Stimulated activated naive B cell treated with anti-CD40 and anti-IgM and Interleukin-4, amounts not matched to agents 10 μg/mL and 1 μg/mL and 100 μg/mL, for 72 hours (primary cell): Measurements from ENCODE around the gene FAM153A.
A peak's percentile ranks its signal among the peaks of the same experiment; 100 is the strongest.
"Not testable (repeated sequence)": the region's sequence is repeated elsewhere in the genome, so short reads cannot be mapped to it uniquely, and the experiment has no call there.

Experiments
- ATAC-seq, 2 donors: fragments of 150-1000 bp; cut with Tn5 transposase; replicated peaks; 2 replicates each; pipeline ENCODE4 v1.10.0; 2021; ENCODE audit warnings: moderate library complexity in 1 of 2
- DNase-seq: peaks from one replicate; pipeline ENCODE4 v3.0.0; 2021
- H3K27ac Mint-ChIP-seq: one replicate; pipeline ENCODE4 v1.8.0; 2022; ENCODE audit warnings: mild to moderate bottlenecking, mixed read lengths
- H3K27me3 Mint-ChIP-seq, 2 donors: one replicate each; pipeline ENCODE4 v1.8.0; 2022; ENCODE audit warnings: mixed read lengths in 2 of 2
- H3K36me3 Mint-ChIP-seq, 2 donors: one replicate each; pipeline ENCODE4 v1.8.0; 2022; ENCODE audit warnings: mixed read lengths in 2 of 2, mild to moderate bottlenecking in 1 of 2
- H3K4me1 Mint-ChIP-seq, 2 donors: one replicate each; pipeline ENCODE4 v1.8.0; 2022; ENCODE audit warnings: mixed read lengths in 2 of 2, mild to moderate bottlenecking in 1 of 2
- H3K4me3 Mint-ChIP-seq, 2 donors: one replicate each; pipeline ENCODE4 v1.8.0; 2022; ENCODE audit warnings: mild to moderate bottlenecking in 2 of 2, mixed read lengths in 2 of 2, moderate library complexity in 1 of 2
- H3K9me3 Mint-ChIP-seq, 2 donors: one replicate each; pipeline ENCODE4 v1.8.0; 2022; ENCODE audit warnings: mixed read lengths in 2 of 2, mild to moderate bottlenecking in 1 of 2

Gene FAM153A

DNA sequence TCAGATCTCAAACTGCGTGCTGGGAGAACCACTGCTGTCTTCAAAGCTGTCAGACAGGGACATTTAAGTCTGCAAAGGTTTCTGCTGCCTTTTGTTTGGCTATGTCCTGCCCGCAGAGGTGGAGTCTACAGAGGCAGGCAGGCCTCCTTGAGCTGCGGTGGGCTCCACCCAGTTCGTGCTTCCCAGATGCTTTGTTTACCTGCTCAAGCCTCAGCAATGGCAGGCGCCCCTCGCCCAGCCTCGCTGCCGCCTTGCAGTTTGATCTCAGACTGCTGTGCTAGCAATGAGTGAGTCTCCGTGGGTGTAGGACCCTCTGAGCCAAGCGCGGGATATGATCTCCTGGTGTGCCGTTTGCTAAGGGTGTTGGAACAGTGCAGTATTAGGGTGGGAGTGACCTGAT lies 8.9 kb upstream of the FAM153A start:
- DNase-seq, H3K27ac Mint-ChIP-seq, H3K4me1 Mint-ChIP-seq, H3K27me3 Mint-ChIP-seq, ATAC-seq, H3K4me3 Mint-ChIP-seq, H3K9me3 Mint-ChIP-seq, H3K36me3 Mint-ChIP-seq: not testable (repeated sequence)

DNA sequence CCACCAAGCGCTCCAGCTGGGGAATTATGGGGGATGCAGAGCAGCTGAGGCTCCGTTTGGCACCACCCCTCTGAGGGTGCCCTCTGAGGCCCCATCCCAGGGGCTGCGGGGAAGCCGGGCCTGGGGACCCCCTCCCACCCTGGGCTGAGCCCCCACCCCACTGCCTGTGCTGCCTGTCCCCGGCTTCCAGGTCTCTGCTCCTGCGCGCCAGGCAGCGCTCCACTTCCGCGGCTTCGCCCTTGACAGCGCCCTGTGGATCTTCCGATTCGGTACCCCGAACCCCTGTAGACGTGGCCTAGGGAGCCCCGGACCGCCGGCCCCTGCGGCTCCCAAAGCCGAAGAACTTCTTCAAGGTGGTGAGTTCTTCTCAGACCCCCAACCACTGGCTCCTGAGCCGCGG lies 530 bp downstream of the FAM153A start:
- H3K36me3 Mint-ChIP-seq, ATAC-seq, H3K4me1 Mint-ChIP-seq, DNase-seq, H3K4me3 Mint-ChIP-seq, H3K27me3 Mint-ChIP-seq, H3K9me3 Mint-ChIP-seq, H3K27ac Mint-ChIP-seq: not testable (repeated sequence)

DNA sequence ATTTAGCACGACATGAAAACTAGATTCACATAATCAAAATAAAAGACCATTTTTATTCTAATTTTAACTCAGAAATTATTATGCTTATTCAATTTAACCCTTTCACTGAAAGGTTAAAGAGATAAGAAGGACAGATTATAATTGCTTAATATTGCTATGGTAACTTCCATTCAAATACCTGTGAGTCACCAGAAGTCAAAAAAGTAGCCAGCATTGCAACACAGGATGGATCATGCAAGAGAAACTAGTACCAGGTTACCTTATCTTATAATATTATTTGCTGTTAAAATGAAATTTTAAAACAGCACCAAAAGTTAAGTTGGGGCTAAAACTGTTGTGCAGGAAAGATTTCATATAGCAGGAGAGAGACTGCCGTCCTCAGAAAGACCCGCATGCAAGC lies 11.5 kb downstream of the FAM153A start:
- H3K27ac Mint-ChIP-seq, ATAC-seq, H3K9me3 Mint-ChIP-seq, DNase-seq, H3K36me3 Mint-ChIP-seq, H3K4me3 Mint-ChIP-seq, H3K27me3 Mint-ChIP-seq, H3K4me1 Mint-ChIP-seq: not testable (repeated sequence)

DNA sequence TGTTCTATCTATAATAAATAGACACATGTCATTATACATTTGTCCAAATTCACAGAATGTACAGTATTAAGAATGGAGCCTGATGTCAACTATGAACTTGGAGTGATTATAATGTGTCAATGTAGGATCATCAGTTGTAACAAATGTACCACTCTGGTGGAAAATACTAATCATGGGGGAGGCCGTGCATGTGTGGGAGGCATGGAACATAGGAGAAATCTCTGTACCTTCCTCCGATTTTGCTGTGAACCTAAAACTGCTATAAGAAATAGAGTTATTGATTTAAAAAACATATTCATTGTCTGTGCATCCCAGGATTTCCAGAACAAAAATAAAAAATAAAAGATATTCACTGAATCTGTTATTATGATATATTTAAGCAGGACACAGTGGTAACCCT lies 12.1 kb downstream of the FAM153A start:
- DNase-seq, H3K27ac Mint-ChIP-seq, H3K36me3 Mint-ChIP-seq, ATAC-seq, H3K4me1 Mint-ChIP-seq, H3K9me3 Mint-ChIP-seq, H3K4me3 Mint-ChIP-seq, H3K27me3 Mint-ChIP-seq: not testable (repeated sequence)

DNA sequence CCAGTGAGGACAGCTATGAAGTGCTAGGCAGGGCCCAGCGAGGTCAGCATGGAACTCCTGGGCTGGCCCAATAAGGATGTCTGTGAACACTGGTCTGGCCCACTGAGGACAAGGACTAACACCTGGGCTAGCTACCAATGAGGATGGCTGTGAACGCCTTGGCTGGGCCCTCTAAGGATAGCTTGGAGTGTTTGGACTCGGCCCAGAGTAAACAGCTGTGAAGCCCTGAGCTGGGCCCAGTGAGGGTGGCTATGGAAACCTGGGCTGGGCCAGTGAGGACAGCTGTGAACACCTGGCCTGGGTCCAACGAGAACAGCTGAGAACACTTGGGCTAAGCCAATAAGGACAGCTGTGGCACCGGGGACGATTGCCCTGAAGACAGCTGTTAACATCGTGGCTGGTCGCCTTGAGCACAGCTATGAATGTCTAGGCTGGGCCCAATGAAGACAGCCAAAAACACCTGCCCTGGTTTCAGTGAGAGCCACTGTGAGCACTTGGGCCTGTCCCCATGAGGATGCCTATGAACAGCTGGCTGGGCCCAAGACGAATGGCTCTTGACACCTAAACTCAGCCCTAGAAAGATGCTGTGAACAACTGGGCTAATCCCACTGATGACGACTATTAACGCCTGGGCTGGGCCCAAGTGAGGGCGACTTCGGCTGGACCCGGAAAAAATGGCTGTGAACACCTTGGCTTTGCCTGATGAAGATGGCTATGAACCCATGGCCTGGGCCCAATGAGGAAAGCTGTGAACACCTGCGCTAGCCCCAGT lies 18.8 kb downstream of the FAM153A start:
- not testable (repeated sequence) for H3K9me3 Mint-ChIP-seq, H3K4me1 Mint-ChIP-seq

DNA sequence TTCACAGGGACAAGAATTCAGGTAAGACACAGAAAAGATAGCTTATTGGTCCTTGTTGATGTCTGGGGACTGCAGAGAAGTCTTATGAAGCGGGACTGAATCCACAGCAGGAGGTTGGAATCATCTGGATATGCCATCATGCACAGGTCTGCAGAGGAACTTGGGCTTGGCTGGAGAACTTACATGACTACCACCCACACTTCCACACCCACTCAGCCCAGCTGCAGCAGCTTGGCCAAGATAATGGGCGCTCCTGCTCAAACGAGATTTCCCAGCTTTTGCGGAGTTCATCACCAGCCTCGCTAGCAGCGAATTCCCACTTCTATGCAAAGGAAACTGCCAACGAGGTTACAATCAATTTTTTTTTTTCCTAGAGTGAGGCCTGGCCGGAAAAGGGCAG lies 21.7 kb downstream of the FAM153A start:
- H3K4me1 Mint-ChIP-seq, H3K27me3 Mint-ChIP-seq, DNase-seq, H3K4me3 Mint-ChIP-seq, H3K36me3 Mint-ChIP-seq, H3K27ac Mint-ChIP-seq, H3K9me3 Mint-ChIP-seq, ATAC-seq: not testable (repeated sequence)

More for the DNA sequence above, 18.8 kb downstream of the FAM153A start:
- not testable (repeated sequence) for DNase-seq, H3K4me3 Mint-ChIP-seq, H3K27me3 Mint-ChIP-seq, ATAC-seq, H3K36me3 Mint-ChIP-seq, H3K27ac Mint-ChIP-seq

DNA sequence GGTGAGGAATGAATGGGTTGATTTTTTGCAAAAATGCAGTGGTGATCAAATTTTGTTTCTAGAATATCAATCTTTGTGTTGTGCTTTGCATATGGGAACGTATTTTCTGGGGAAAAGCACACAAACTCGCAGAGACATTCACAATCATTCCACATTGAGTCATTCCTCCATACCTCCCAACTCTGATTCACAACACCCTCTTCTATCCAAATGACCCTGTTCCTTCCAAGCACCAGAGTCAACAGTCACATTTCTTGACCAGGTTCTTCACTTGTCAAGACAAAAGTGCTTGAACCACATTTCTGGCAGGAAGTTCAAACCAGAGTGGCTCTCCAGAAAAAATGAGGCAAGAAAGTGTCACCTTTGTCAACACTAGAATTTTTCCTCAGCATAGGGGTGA lies 35.3 kb downstream of the FAM153A start:
- not testable (repeated sequence) for H3K9me3 Mint-ChIP-seq, H3K4me3 Mint-ChIP-seq, H3K27me3 Mint-ChIP-seq, H3K27ac Mint-ChIP-seq, ATAC-seq, H3K36me3 Mint-ChIP-seq, DNase-seq, H3K4me1 Mint-ChIP-seq

DNA sequence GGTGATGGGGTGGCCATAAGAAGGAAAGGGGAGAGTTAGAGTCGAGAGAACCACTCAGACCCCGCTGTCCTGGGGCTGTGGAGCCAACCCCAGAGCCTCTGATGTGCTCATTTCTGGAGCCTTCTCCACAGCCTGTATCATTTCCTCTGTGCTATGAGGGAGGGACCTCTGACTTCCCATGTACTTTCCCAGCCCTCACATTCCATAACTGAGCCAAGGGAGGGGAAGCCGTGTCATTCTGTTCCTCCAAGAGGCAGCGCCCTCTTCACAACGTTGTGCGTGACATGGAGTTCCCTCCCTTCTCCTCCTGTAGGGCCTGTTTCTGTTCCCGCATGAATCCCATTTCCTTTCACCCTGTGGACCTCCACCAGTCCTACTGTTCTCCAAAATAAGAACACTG lies 57.8 kb downstream of the FAM153A start:
- not testable (repeated sequence) for DNase-seq, H3K27me3 Mint-ChIP-seq, H3K9me3 Mint-ChIP-seq, H3K27ac Mint-ChIP-seq, H3K4me1 Mint-ChIP-seq, ATAC-seq, H3K4me3 Mint-ChIP-seq, H3K36me3 Mint-ChIP-seq

DNA sequence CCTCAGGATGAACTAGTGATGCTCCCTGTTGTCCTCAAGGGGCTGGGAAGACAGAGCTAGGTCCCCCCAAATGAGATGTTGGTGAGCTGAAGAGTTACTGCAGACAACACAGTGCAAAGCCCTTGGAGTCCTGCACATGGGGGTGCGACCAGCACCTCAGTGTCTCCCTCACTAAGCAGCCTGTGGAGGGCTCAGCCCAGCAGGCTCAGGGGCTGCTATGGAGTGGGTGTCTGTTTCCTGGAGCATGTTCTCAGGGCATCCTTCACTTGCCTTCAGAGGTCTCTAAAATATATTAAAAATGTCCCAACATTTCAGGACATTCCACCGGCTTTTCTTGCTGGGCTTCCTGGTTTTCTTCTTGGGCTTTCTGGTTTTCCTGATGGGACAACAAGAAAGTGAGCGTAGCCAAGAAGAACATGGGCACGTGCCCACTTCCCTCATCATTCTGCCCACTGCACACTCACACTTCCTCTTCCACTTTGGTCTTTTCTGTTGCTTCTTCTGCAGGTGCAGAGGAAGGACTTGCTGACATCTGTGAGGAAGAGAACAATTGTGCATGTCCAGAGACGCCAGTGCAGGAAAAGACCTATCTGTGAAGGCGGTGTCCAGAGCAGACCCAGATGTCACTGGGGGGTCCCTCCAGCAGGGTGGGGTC lies 58.7 kb downstream of the FAM153A start:
- not testable (repeated sequence) for H3K4me1 Mint-ChIP-seq, DNase-seq, H3K4me3 Mint-ChIP-seq, H3K36me3 Mint-ChIP-seq, H3K27ac Mint-ChIP-seq, H3K27me3 Mint-ChIP-seq, H3K9me3 Mint-ChIP-seq
- peak; percentile 76 to 86 for ATAC-seq

DNA sequence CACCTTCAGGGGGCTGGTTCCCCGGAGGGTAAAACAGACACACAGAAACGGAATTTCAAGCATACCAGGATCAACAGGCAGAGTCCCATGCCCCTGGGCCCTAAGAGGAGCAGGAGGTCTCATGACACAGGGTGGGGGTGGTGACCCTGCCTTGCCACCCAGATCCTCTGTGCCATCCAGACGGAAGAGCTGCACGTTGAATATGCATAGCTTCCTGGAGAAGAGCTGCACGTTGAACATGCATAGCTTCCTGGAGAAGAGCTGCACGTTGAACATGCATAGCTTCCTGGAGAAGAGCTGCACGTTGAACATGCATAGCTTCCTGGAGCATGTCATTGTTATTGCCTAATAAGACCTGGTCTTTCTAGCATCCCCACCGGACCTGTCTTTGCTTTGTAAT lies 59.9 kb downstream of the FAM153A start:
- H3K4me1 Mint-ChIP-seq, H3K9me3 Mint-ChIP-seq, H3K4me3 Mint-ChIP-seq, DNase-seq, H3K36me3 Mint-ChIP-seq, H3K27me3 Mint-ChIP-seq, ATAC-seq, H3K27ac Mint-ChIP-seq: not testable (repeated sequence)

DNA sequence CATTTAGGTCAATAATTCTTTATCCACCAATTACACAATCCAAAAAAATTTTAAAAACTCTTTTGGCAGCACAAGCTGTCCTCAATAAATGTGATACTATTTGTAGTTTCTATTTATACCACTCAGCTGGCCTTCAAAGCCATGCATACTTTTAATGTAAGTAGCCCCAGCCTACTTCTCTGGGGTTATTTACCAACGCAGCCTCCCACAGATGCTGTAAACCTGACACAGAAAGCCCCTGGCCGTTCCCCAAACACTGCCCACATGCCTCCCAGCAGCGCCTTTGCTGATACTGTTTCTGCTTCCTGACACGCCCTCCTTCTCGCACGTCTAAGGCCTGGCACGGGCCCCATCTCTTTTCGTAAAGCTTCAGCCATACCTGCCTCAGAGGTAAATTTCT lies 62.7 kb downstream of the FAM153A start:
- H3K27me3 Mint-ChIP-seq, H3K9me3 Mint-ChIP-seq, H3K27ac Mint-ChIP-seq, H3K4me3 Mint-ChIP-seq, ATAC-seq, H3K4me1 Mint-ChIP-seq, DNase-seq, H3K36me3 Mint-ChIP-seq: not testable (repeated sequence)

DNA sequence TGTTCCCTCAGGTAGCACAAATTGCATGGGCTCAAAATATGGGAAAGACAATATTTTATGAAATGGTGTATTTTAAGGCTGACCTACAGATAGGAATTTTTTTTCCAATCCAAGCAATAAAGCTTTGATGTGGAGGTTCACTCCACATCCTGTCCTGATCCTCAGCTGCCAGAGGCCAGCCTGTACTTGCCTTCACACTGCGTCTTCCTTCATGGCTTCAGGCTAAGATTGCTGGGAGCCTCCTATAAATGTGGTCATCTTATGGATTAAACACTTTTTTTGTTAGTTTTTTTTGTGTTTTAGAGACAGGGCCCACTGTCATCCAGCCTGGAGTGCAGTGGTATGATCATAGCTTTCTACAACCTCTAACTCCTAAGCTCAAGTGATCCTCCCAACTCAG lies 67.3 kb downstream of the FAM153A start:
- H3K4me1 Mint-ChIP-seq, H3K36me3 Mint-ChIP-seq, H3K9me3 Mint-ChIP-seq, H3K27ac Mint-ChIP-seq, H3K27me3 Mint-ChIP-seq, H3K4me3 Mint-ChIP-seq, ATAC-seq, DNase-seq: not testable (repeated sequence)

DNA sequence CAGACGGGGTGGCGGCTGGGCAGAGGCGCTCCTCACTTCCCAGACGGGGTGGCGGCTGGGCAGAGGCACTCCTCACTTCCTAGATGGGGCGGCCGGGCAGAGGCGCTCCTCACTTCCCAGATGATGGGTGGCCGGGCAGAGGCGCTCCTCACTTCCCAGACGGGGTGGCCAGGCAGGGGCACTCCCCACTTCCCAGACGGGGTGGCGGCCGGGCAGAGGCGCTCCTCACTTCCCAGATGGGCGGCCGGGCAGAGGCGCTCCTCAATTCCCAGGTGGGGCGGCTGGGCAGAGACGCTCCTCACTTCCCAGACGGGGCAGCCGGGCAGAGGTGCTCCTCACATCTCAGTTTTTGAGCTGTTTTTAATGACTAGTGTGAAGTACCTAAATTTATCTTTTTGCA lies 86.6 kb downstream of the FAM153A start:
- not testable (repeated sequence) for H3K4me3 Mint-ChIP-seq, H3K36me3 Mint-ChIP-seq, DNase-seq, H3K4me1 Mint-ChIP-seq, ATAC-seq, H3K27me3 Mint-ChIP-seq, H3K9me3 Mint-ChIP-seq, H3K27ac Mint-ChIP-seq

DNA sequence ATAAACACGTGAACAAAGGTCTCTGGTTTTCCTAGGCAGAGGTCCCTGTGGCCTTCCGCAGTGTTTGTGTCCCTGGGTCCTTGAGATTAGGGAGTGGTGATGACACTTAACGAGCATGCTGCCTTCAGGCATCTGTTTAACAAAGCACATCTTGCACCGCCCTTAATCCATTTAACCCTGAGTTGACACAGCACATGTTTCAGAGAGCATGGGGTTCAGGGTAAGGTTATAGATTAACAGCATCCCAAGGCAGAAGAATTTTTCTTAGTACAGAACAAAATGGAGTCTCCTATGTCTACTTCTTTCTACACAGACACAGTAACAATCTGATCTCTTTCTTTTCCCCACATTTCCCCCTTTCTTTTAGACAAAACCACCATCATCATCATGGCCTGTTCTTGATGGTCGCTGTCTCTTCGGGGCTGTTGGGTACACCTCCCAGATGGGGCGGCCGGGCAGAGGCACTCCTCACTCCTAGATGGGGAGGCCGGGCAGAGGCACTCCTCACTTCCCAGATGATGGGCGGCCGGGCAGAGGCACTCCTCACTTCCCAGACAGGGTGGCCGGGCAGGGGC lies 87.3 kb downstream of the FAM153A start:
- not testable (repeated sequence) for H3K27me3 Mint-ChIP-seq, DNase-seq, ATAC-seq, H3K4me3 Mint-ChIP-seq, H3K27ac Mint-ChIP-seq, H3K9me3 Mint-ChIP-seq, H3K4me1 Mint-ChIP-seq, H3K36me3 Mint-ChIP-seq

DNA sequence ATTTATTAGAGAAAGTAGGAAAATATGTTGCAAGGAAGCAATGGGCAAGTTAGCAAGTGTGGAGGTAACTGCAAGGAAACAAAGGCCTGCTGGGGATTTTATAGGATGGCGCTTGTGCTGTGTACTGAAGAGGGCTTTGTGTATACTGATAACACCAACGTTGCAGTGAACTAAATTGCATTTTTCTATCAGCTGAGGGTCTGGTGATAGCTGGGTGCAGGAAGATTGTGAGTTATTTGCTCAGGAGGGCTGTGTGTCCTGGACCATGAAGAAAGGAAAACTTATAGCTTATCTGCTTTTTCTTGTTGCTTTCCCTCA lies 88.2 kb downstream of the FAM153A start:
- not testable (repeated sequence) for H3K4me3 Mint-ChIP-seq, H3K36me3 Mint-ChIP-seq, DNase-seq, H3K9me3 Mint-ChIP-seq, H3K27me3 Mint-ChIP-seq, H3K4me1 Mint-ChIP-seq, H3K27ac Mint-ChIP-seq, ATAC-seq
